ENCODE data around the gene TRIM2. TPM values are rescaled to one million over a fixed set of nuclear protein-coding genes. Genes with fewer than 3 reads are reported as not detected.

The TRIM2 gene
- total RNA-seq, 2 experiments from 2014 or later = 0.06 to 0.29 TPM

DNA sequence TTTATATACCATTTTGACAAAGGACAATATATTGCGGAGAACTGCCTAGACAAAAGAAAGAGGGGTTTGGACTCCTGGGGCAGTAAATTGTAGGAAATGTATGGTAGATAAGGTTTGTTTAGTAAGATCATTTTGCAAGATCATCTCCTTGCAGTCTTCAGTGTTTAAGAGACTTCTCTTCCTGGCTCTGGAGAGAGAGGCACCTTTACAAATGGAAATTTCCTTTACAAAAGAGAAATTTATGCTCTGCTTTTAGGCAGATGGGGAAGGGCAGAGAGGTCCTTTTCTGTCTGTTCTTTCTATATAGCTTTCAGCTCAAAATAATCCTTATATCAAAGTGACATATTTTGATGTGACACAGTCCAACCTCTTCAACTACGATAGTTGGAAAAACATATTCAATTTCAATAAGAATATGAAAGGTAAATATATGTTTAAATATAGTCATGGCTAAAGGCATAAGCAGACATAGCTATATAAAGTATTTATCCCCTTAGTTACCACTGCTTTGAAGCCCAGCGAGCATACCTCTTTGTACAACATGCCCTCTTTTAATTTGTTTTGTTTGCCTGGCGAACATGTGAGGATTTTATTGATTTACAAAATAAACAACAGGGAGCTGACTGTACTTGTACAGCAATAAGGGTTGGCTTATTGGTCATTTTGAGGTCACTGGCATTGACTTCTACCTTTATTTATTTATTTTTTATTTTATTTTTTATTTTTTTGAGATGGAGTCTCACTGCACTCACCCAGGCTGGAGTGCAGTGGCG, 65.2 kb downstream of the TRIM2 start:
- no peaks in the 10 kb centered on the region for H4K20me1 ChIP-seq (ENCODE audit: insufficient read depth, low read length)
- no peak overlapping the region for H2AFZ ChIP-seq (ENCODE audit: low read length)
- DNase-seq (ENCODE audit: low spot score) = no peak
- TF ChIP-seq, protein P1, sequence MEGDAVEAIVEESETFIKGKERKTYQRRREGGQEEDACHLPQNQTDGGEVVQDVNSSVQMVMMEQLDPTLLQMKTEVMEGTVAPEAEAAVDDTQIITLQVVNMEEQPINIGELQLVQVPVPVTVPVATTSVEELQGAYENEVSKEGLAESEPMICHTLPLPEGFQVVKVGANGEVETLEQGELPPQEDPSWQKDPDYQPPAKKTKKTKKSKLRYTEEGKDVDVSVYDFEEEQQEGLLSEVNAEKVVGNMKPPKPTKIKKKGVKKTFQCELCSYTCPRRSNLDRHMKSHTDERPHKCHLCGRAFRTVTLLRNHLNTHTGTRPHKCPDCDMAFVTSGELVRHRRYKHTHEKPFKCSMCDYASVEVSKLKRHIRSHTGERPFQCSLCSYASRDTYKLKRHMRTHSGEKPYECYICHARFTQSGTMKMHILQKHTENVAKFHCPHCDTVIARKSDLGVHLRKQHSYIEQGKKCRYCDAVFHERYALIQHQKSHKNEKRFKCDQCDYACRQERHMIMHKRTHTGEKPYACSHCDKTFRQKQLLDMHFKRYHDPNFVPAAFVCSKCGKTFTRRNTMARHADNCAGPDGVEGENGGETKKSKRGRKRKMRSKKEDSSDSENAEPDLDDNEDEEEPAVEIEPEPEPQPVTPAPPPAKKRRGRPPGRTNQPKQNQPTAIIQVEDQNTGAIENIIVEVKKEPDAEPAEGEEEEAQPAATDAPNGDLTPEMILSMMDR (conservative IDR thresholded peaks at IDR 0.05; ENCODE audit: low read length) = no peak
- TF ChIP-seq EZH2phosphoT487 (IDR thresholded peaks at IDR 0.05; ENCODE audit: borderline replicate concordance, low read depth, low read length) = no peak
- H3K79me2 ChIP-seq (ENCODE audit: insufficient read depth, low read depth, low read length) = no peaks in the 10 kb centered on the region
- H3K9me2 ChIP-seq (ENCODE audit: insufficient read depth, low read length) = no peaks in the 10 kb centered on the region
- H3K4me1 ChIP-seq (ENCODE audit: insufficient read depth, low read length, poor library complexity, severe bottlenecking) = no peaks in the 10 kb centered on the region
- ChIA-PET POLR2A (no interaction called here), CTCF (ENCODE audit: unreplicated experiment) (no interaction called here)
- no peaks in the 10 kb centered on the region for H3K9me3 ChIP-seq (ENCODE audit: low read length)
- BruUV-seq (replicated peaks) = no TSS peak
- no peak overlapping the region for H3K27ac ChIP-seq (ENCODE audit: low read depth, low read length, poor library complexity, severe bottlenecking)
- H3K4me3 ChIP-seq (ENCODE audit: low read depth, low read length, poor library complexity, severe bottlenecking) = no peak overlapping the region
- H3K4me2 ChIP-seq (ENCODE audit: low read length) = no peak overlapping the region
- no peaks in the 10 kb centered on the region for H3K36me3 ChIP-seq (ENCODE audit: insufficient read depth, low read length)
- intact Hi-C loops (cut with micrococcal nuclease; ENCODE audit: unreplicated experiment) = no loop called here

- H3K9me3 ChIP-seq (ENCODE audit: low read length) = no peaks in the 10 kb centered on the region
- ChIA-PET POLR2A (no interaction called here), CTCF (ENCODE audit: unreplicated experiment) (no interaction called here)
- no peak overlapping the region for H2AFZ ChIP-seq (ENCODE audit: low read length)
- H3K4me3 ChIP-seq (ENCODE audit: low read depth, low read length, poor library complexity, severe bottlenecking) = no peak overlapping the region
- H3K4me2 ChIP-seq (ENCODE audit: low read length) = no peak overlapping the region
- no peaks in the 10 kb centered on the region for H3K79me2 ChIP-seq (ENCODE audit: insufficient read depth, low read depth, low read length)
- intact Hi-C loops (cut with micrococcal nuclease; ENCODE audit: unreplicated experiment) = no loop called here
- no peak for DNase-seq (ENCODE audit: low spot score)
- BruUV-seq (replicated peaks) = no TSS peak
- no peaks in the 10 kb centered on the region for H4K20me1 ChIP-seq (ENCODE audit: insufficient read depth, low read length)
- H3K27ac ChIP-seq (ENCODE audit: low read depth, low read length, poor library complexity, severe bottlenecking) = no peak overlapping the region
- H3K4me1 ChIP-seq (ENCODE audit: insufficient read depth, low read length, poor library complexity, severe bottlenecking) = no peaks in the 10 kb centered on the region
- H3K9me2 ChIP-seq (ENCODE audit: insufficient read depth, low read length) = no peaks in the 10 kb centered on the region
- TF ChIP-seq, protein P1 (conservative IDR thresholded peaks at IDR 0.05; ENCODE audit: low read length) = no peak
- no peaks in the 10 kb centered on the region for H3K36me3 ChIP-seq (ENCODE audit: insufficient read depth, low read length)
Observed at GRCh38 chr4:153270361-153270760, 66.1 kb downstream of the TRIM2 start.

- CTCF ChIA-PET (ENCODE audit: unreplicated experiment) = no interaction called here
- no peak for TF ChIP-seq EZH2phosphoT487 (IDR thresholded peaks at IDR 0.05; ENCODE audit: borderline replicate concordance, low read depth, low read length)
- TF ChIP-seq, protein P1 (conservative IDR thresholded peaks at IDR 0.05; ENCODE audit: low read length) = no peak
Observed at GRCh38 chr4:153271820-153272219, 67.6 kb downstream of the TRIM2 start.

More at GRCh38 chr4:153271820-153272219, 67.6 kb downstream of the TRIM2 start:
- H3K4me2 ChIP-seq (ENCODE audit: low read length) = no peak overlapping the region
- no peaks in the 10 kb centered on the region for H3K4me1 ChIP-seq (ENCODE audit: insufficient read depth, low read length, poor library complexity, severe bottlenecking)
- no peak overlapping the region for H2AFZ ChIP-seq (ENCODE audit: low read length)
- H3K4me3 ChIP-seq (ENCODE audit: low read depth, low read length, poor library complexity, severe bottlenecking) = no peak overlapping the region
- H3K36me3 ChIP-seq (ENCODE audit: insufficient read depth, low read length) = no peaks in the 10 kb centered on the region
- H4K20me1 ChIP-seq (ENCODE audit: insufficient read depth, low read length) = no peaks in the 10 kb centered on the region
- no peak for DNase-seq (ENCODE audit: low spot score)
- H3K79me2 ChIP-seq (ENCODE audit: insufficient read depth, low read depth, low read length) = no peaks in the 10 kb centered on the region
- POLR2A ChIA-PET = no interaction called here
- H3K27ac ChIP-seq (ENCODE audit: low read depth, low read length, poor library complexity, severe bottlenecking) = no peak overlapping the region
- no TSS peak for BruUV-seq (replicated peaks)
- intact Hi-C loops (cut with micrococcal nuclease; ENCODE audit: unreplicated experiment) = no loop called here
- H3K9me2 ChIP-seq (ENCODE audit: insufficient read depth, low read length) = no peaks in the 10 kb centered on the region
- no peaks in the 10 kb centered on the region for H3K9me3 ChIP-seq (ENCODE audit: low read length)
